Activated naive CD4-positive, alpha-beta T cell treated with anti-CD3 and anti-CD28 coated beads for 36 hours (primary cell): Measurements from ENCODE around the gene RSPH3. TPM values are rescaled to one million over a fixed set of nuclear protein-coding genes. Genes with fewer than 3 reads are reported as not detected.
"Not testable (repeated sequence)": the region's sequence is repeated elsewhere in the genome, so short reads cannot be mapped to it uniquely, and the experiment has no call there.

ENCODE experiments used
- CTCF ChIA-PET: fragments of 350-600 bp; sonication (Branson Sonifier 250); formaldehyde crosslinking; loops from one replicate; lab custom pipeline; 2021; ENCODE audit warnings: antibody characterized with exemption; lab: Charles Lee
- DNase-seq: peaks from one replicate; pipeline ENCODE4 v3.0.0-alpha.2; 2020
- H3K27ac Mint-ChIP-seq: one replicate; pipeline ENCODE4 v1.8.0; 2021; ENCODE audit warnings: mild to moderate bottlenecking, mixed read lengths
- H3K27me3 Mint-ChIP-seq: one replicate; pipeline ENCODE4 v1.8.0; 2021; ENCODE audit warnings: low read depth, mixed read lengths
- H3K36me3 Mint-ChIP-seq: one replicate; pipeline ENCODE4 v1.8.0; 2021; ENCODE audit warnings: low read depth, mixed read lengths
- H3K4me1 Mint-ChIP-seq: one replicate; pipeline ENCODE4 v1.8.0; 2021; ENCODE audit warnings: low read depth, mixed read lengths
- H3K4me3 Mint-ChIP-seq: one replicate; pipeline ENCODE4 v1.8.0; 2021; ENCODE audit warnings: mild to moderate bottlenecking, moderate library complexity, mixed read lengths
- H3K9me3 Mint-ChIP-seq: one replicate; pipeline ENCODE4 v1.8.0; 2021; ENCODE audit warnings: mixed read lengths
- intact Hi-C: fragments of 100-400 bp; cut with micrococcal nuclease; formaldehyde crosslinking; loops from one replicate; pipeline ENCODE4 v1.15.1; 2023
- total RNA-seq, 2 experiments: library from RNA; stranded (reverse); gene quantifications; one replicate each; pipeline ENCODE4 v1.2.3, GENCODE V29; 2021

The RSPH3 gene
- total RNA-seq, 2 experiments from 2014 or later: 3.0 to 3.2 TPM

DNA sequence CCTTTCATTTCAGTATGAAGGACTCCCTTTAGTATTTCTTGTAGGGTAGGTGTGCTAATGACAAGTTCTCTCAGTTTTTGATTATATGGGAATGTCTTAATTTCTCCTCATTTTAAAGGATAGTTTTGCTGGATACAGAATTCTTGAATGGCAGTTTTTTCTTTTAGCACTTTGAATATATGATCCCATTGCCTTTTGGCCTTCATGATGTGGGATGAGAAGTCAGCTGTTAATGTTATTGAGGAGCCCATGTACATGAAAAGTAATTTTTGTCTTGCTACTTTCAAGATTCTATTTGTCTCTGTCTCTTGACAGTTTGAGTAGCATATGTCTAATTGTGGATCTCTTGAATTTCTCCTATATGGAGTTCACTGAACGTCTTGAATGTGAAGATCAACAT is 30.9 kb downstream of the RSPH3 start:
- Mint-ChIP-seq H3K27me3 (no peaks in the 10 kb centered on the region), H3K4me1 (no peaks in the 10 kb centered on the region), H3K9me3 (peaks cover 11% of the 10 kb centered on the region), H3K36me3 (peaks cover 5% of the 10 kb centered on the region), H3K4me3 (no peak overlapping the region), H3K27ac (no peak overlapping the region)
- DNase-seq: no peak
- CTCF ChIA-PET: interaction anchor here (1.6 kb wide), 1 partner anchor 135 kb away, joined by 4 read pairs; no protein-coding TSS in a partner anchor
- intact Hi-C loops: no loop called here

- intact Hi-C loops: no loop called here
- CTCF ChIA-PET: interaction anchor here (1.1 kb wide), 1 partner anchor 11 kb away, joined by 3 read pairs; no protein-coding TSS in a partner anchor
- Mint-ChIP-seq H3K36me3 (no peaks in the 10 kb centered on the region), H3K27me3 (no peaks in the 10 kb centered on the region), H3K4me3 (no peak overlapping the region), H3K4me1 (no peaks in the 10 kb centered on the region), H3K27ac (no peak overlapping the region), H3K9me3 (peaks cover 4% of the 10 kb centered on the region)
- DNase-seq: no peak
Observed at GRCh38 chr6:158963020-158963808, 36.8 kb downstream of the RSPH3 start.

DNA sequence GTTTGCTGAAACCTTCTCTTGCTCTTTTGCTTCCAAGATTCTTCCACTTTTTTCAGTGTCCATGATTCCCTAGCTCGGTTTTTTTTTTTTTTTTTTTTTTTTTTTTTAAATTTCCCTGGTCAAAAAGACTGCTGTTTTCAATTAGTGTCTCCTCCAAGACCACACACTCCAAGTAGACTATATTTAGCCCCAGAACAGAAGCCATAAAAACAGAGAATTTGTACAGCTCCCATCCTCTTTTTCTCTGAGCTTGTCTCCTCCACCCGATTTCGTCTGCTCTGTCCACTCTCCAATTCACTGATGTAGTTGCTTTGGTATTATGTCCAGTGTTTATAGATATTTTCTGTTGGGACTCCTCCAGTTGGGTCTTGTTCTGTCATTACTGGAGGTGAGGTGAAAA is 37.6 kb downstream of the RSPH3 start:
- intact Hi-C loops: no loop called here
- Mint-ChIP-seq H3K9me3 (no peaks in the 10 kb centered on the region), H3K4me3 (no peak overlapping the region), H3K36me3 (no peaks in the 10 kb centered on the region), H3K27me3 (no peaks in the 10 kb centered on the region), H3K4me1 (no peaks in the 10 kb centered on the region), H3K27ac (no peak overlapping the region)
- CTCF ChIA-PET: interaction anchor here (1.1 kb wide), 1 partner anchor 11 kb away, joined by 3 read pairs; no protein-coding TSS in a partner anchor
- DNase-seq: no peak

DNA sequence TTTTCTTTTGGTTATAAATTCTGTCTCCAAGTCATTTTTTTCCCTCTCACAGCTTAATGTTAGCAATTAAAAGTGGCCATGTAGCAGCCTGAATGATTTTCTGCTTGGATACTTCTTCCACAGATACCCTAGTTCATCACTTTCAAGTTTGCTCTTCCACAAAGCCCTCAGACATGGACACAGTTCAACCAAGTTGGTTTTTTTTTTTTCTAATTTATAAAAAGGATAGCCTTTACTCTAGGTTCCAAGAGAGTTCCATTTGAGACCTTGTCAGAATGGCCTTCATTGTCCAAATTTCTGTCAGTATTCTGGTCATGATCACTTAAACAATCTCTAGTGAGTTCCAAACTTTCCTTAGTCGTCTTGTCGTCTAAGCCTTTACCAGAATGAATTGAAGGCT is 40.0 kb downstream of the RSPH3 start:
- H3K27ac Mint-ChIP-seq: no peak overlapping the region
- H3K4me3 Mint-ChIP-seq: no peak overlapping the region
- H3K9me3 Mint-ChIP-seq: no peaks in the 10 kb centered on the region
- no peaks in the 10 kb centered on the region for H3K4me1 Mint-ChIP-seq
- no peak for DNase-seq
- intact Hi-C loops: no loop called here
- CTCF ChIA-PET: interaction anchor here (0.8 kb wide), 1 partner anchor 118 kb away, joined by 4 read pairs; no protein-coding TSS in a partner anchor
- no peaks in the 10 kb centered on the region for H3K36me3 Mint-ChIP-seq
- H3K27me3 Mint-ChIP-seq: no peaks in the 10 kb centered on the region

DNA sequence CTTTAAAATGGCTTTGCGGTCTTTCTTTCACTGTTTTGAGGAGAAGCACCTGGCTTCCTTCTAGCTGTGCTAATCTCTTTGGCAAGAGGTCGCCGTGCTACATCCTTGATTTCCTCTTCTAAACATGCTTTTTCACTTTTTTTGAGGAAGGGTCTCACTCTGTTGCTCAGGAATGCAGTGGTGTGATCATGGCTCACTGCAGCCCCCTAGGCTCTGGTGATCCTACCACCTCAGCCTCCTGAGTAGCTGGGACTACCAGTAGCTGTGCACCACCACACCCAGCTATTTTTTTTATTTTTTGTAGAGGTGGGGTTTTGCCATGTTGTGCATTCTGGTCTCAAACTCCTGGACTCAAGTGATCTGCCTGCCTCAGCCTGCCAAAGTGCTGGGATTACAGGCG is 40.5 kb downstream of the RSPH3 start:
- H3K27ac Mint-ChIP-seq: no peak overlapping the region
- no peaks in the 10 kb centered on the region for H3K9me3 Mint-ChIP-seq
- no peaks in the 10 kb centered on the region for H3K36me3 Mint-ChIP-seq
- H3K4me3 Mint-ChIP-seq: no peak overlapping the region
- intact Hi-C loops: no loop called here
- no peaks in the 10 kb centered on the region for H3K4me1 Mint-ChIP-seq
- no peaks in the 10 kb centered on the region for H3K27me3 Mint-ChIP-seq
- no peak for DNase-seq
- CTCF ChIA-PET: interaction anchor here (0.8 kb wide), 1 partner anchor 118 kb away, joined by 4 read pairs; no protein-coding TSS in a partner anchor

- Mint-ChIP-seq H3K27me3 (no peaks in the 10 kb centered on the region), H3K36me3 (no peaks in the 10 kb centered on the region), H3K4me1 (no peaks in the 10 kb centered on the region), H3K9me3 (no peaks in the 10 kb centered on the region), H3K4me3 (no peak overlapping the region), H3K27ac (no peak overlapping the region)
- CTCF ChIA-PET: interaction anchor here (0.6 to 1.2 kb wide), 7 partner anchors 9 to 1151 kb away, joined by 3 to 5 read pairs (median 4); no protein-coding TSS in a partner anchor
- intact Hi-C loops: loop anchor here (1.0 kb wide), 1 partner anchor 165 kb away; no protein-coding TSS in a partner anchor
- DNase-seq: peak; percentile 45
Observed at GRCh38 chr6:158958504-158959386, 41.3 kb downstream of the RSPH3 start.

GRCh38 chr6:158955255-158955654 is 44.7 kb downstream of the RSPH3 start:
- CTCF ChIA-PET: no interaction called here
- no peaks in the 10 kb centered on the region for H3K4me1 Mint-ChIP-seq

DNA sequence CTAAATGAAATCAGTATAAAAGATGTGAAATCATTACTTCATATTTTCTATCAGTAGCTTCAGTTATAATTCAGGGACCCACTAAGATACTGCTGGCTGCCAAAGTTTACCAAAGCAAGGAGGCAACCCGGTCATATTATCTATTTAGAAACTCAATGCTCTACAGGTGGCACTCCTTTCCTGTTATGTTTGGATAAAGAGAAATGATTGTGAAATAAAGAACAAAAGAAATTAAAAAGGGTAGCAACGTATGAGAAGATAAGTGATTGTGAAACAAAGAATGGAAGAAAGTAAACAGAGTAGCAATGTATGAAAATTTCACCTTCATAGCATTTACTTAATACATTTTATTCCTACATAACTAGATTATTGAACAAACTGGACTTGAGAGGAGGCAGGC is 45.2 kb downstream of the RSPH3 start:
- intact Hi-C loops: no loop called here

More at GRCh38 chr6:158955255-158955654, 44.7 kb downstream of the RSPH3 start:
- intact Hi-C loops: no loop called here
- H3K9me3 Mint-ChIP-seq: no peaks in the 10 kb centered on the region
- H3K27ac Mint-ChIP-seq: no peak overlapping the region
- H3K27me3 Mint-ChIP-seq: no peaks in the 10 kb centered on the region
- no peak for DNase-seq
- H3K4me3 Mint-ChIP-seq: no peak overlapping the region
- no peaks in the 10 kb centered on the region for H3K36me3 Mint-ChIP-seq

GRCh38 chr6:158952011-158952410 is 48.0 kb downstream of the RSPH3 start:
- H3K36me3 Mint-ChIP-seq, intact Hi-C loops, H3K4me3 Mint-ChIP-seq, CTCF ChIA-PET, H3K4me1 Mint-ChIP-seq, DNase-seq, H3K27ac Mint-ChIP-seq, H3K27me3 Mint-ChIP-seq, H3K9me3 Mint-ChIP-seq: not testable (repeated sequence)

More for the DNA sequence above, 45.2 kb downstream of the RSPH3 start:
- Mint-ChIP-seq H3K27me3 (no peaks in the 10 kb centered on the region), H3K27ac (no peak overlapping the region), H3K36me3 (no peaks in the 10 kb centered on the region), H3K9me3 (no peaks in the 10 kb centered on the region), H3K4me1 (no peaks in the 10 kb centered on the region), H3K4me3 (no peak overlapping the region)
- CTCF ChIA-PET: no interaction called here
- DNase-seq: no peak

GRCh38 chr6:158951565-158951964 is 48.4 kb downstream of the RSPH3 start:
- H3K4me1 Mint-ChIP-seq, intact Hi-C loops, H3K27ac Mint-ChIP-seq, DNase-seq, H3K36me3 Mint-ChIP-seq, H3K27me3 Mint-ChIP-seq, H3K4me3 Mint-ChIP-seq, CTCF ChIA-PET, H3K9me3 Mint-ChIP-seq: not testable (repeated sequence)

- peaks cover 4% of the 10 kb centered on the region for H3K9me3 Mint-ChIP-seq
- no peak overlapping the region for H3K4me3 Mint-ChIP-seq
- no peaks in the 10 kb centered on the region for H3K4me1 Mint-ChIP-seq
- no peak for DNase-seq
- H3K36me3 Mint-ChIP-seq: no peaks in the 10 kb centered on the region
- CTCF ChIA-PET: no interaction called here
- no peak overlapping the region for H3K27ac Mint-ChIP-seq
- intact Hi-C loops: no loop called here
- H3K27me3 Mint-ChIP-seq: no peaks in the 10 kb centered on the region
Observed at GRCh38 chr6:158947284-158947683, 52.7 kb downstream of the RSPH3 start.

- CTCF ChIA-PET: no interaction called here
- peaks cover 9% of the 10 kb centered on the region for H3K4me1 Mint-ChIP-seq
- no peak for DNase-seq
Observed at GRCh38 chr6:158943380-158944032, 56.5 kb downstream of the RSPH3 start.

More at GRCh38 chr6:158943380-158944032, 56.5 kb downstream of the RSPH3 start:
- no peaks in the 10 kb centered on the region for H3K36me3 Mint-ChIP-seq
- intact Hi-C loops: no loop called here
- H3K27ac Mint-ChIP-seq: no peak overlapping the region
- no peak overlapping the region for H3K4me3 Mint-ChIP-seq
- peaks cover 3% of the 10 kb centered on the region for H3K27me3 Mint-ChIP-seq
- peaks cover 6% of the 10 kb centered on the region for H3K9me3 Mint-ChIP-seq
